ENCODE data around the gene CCDC91.

DNA sequence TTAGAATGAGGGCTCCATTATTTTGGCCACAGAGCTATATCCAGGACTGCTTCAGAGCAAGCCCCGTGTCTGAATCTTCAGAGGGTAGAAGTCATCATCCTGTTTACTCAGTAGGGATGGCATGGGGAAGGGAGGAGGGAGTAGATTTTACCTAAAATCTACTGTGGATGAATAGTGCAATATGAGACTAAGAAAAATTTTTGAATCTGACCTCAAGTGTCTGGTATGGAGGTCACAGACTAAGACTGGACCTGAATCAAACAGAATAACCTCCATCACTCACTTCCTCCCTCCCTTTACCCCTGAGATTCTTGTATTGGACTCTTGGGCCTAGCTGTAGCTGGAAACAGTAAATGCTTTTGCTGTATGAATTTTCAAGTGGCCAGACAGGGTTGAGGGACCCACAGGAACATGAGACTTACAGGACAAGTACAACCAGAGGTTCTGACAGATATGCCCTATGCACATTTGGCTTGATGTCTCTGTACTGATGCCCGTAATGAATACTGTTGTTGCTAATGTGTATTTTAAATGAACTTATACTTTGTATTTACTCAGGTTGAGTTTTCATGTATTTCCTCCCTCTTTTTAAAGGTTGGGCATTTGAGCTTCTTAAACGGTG, 78.5 kb downstream of the CCDC91 start:
- TF ChIP-seq, protein P1, sequence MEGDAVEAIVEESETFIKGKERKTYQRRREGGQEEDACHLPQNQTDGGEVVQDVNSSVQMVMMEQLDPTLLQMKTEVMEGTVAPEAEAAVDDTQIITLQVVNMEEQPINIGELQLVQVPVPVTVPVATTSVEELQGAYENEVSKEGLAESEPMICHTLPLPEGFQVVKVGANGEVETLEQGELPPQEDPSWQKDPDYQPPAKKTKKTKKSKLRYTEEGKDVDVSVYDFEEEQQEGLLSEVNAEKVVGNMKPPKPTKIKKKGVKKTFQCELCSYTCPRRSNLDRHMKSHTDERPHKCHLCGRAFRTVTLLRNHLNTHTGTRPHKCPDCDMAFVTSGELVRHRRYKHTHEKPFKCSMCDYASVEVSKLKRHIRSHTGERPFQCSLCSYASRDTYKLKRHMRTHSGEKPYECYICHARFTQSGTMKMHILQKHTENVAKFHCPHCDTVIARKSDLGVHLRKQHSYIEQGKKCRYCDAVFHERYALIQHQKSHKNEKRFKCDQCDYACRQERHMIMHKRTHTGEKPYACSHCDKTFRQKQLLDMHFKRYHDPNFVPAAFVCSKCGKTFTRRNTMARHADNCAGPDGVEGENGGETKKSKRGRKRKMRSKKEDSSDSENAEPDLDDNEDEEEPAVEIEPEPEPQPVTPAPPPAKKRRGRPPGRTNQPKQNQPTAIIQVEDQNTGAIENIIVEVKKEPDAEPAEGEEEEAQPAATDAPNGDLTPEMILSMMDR (IDR thresholded peaks at IDR 0.05 in 2 of 3, conservative IDR thresholded peaks at IDR 0.05 in 1 of 3; ENCODE audit: insufficient read depth in 2 of 3, low read depth in 1 of 3, low read length in 3 of 3), result no peak
- TF ChIP-seq, protein P2, sequence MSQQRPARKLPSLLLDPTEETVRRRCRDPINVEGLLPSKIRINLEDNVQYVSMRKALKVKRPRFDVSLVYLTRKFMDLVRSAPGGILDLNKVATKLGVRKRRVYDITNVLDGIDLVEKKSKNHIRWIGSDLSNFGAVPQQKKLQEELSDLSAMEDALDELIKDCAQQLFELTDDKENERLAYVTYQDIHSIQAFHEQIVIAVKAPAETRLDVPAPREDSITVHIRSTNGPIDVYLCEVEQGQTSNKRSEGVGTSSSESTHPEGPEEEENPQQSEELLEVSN (IDR thresholded peaks at IDR 0.05; ENCODE audit: borderline replicate concordance in 1 of 2, extremely low read depth in 1 of 2, insufficient read depth in 1 of 2, insufficient read length in 1 of 2, low read depth in 1 of 2, low read length in 1 of 2, poor library complexity in 1 of 2, severe bottlenecking in 1 of 2), result no peak
- no peak for TF ChIP-seq MTA3 (IDR thresholded peaks at IDR 0.05; ENCODE audit: borderline replicate concordance)
- TF ChIP-seq, protein P3, sequence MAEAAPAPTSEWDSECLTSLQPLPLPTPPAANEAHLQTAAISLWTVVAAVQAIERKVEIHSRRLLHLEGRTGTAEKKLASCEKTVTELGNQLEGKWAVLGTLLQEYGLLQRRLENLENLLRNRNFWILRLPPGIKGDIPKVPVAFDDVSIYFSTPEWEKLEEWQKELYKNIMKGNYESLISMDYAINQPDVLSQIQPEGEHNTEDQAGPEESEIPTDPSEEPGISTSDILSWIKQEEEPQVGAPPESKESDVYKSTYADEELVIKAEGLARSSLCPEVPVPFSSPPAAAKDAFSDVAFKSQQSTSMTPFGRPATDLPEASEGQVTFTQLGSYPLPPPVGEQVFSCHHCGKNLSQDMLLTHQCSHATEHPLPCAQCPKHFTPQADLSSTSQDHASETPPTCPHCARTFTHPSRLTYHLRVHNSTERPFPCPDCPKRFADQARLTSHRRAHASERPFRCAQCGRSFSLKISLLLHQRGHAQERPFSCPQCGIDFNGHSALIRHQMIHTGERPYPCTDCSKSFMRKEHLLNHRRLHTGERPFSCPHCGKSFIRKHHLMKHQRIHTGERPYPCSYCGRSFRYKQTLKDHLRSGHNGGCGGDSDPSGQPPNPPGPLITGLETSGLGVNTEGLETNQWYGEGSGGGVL (CRISPR knock-in tag; IDR thresholded peaks at IDR 0.05), result no peak
- TF ChIP-seq, protein P4, sequence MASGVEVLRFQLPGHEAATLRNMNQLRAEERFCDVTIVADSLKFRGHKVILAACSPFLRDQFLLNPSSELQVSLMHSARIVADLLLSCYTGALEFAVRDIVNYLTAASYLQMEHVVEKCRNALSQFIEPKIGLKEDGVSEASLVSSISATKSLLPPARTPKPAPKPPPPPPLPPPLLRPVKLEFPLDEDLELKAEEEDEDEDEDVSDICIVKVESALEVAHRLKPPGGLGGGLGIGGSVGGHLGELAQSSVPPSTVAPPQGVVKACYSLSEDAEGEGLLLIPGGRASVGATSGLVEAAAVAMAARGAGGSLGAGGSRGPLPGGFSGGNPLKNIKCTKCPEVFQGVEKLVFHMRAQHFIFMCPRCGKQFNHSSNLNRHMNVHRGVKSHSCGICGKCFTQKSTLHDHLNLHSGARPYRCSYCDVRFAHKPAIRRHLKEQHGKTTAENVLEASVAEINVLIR (CRISPR knock-in tag; IDR thresholded peaks at IDR 0.05), result no peak
